Measurements from ENCODE around the gene MAPK6. TPM values are rescaled to one million over a fixed set of nuclear protein-coding genes. Genes with fewer than 3 reads are reported as not detected.
A peak's percentile ranks its signal among the peaks of the same experiment; 100 is the strongest.

MAPK6 gene
- total and polyA plus RNA-seq, 10 of the 15 experiments (the other 5 are each of a cell fraction or from before 2014, with no cell fraction given) = 20.6 to 100 (median 52.6) TPM

DNA sequence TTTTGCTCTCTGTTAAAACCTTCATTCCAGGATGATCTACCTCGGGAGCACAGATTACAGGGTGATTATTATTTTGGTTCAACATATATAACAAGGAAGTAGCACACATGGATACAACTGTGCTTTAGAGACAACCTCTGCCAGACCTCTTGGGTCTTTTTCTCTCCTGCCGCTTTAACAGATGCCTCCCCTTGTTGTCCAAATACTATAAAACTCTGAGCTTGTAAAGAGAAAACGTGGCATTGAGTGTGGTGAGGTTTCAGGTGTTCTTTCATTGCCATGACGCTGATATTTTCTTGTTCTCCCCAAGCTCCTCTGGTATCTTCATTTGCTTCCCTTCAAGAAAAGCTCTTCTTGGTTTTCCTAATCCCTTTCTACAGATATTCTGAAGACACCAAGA is 64.6 kb downstream of the MAPK6 start:
- Histone ChIP-seq H3K4me3 (no peak overlapping the region), H2AFZ (ENCODE audit: control insufficient read depth, low read depth, low read length) (no peak overlapping the region; the same call in 1 of the 2 replicates), H3K27ac (ENCODE audit: control insufficient read depth, insufficient read depth) (peak overlapping the region; percentile 84), H4K20me1 (ENCODE audit: control insufficient read depth, insufficient read depth) (no peaks in the 10 kb centered on the region), H3K4me1 (ENCODE audit: control insufficient read depth, insufficient read depth, low read length) (peaks cover 30% of the 10 kb centered on the region), H3K36me3 (ENCODE audit: control insufficient read depth in 2 of 2, insufficient read depth in 2 of 2, low read length in 1 of 2) (no peaks in the 10 kb centered on the region; a peak in 2 of 4 replicates), H3K27me3 (replicated peaks in 1 of 2; ENCODE audit: control insufficient read depth in 2 of 2, insufficient read depth in 2 of 2, low read length in 1 of 2) (no peaks in the 10 kb centered on the region), H3K9me3 (replicated peaks; ENCODE audit: control insufficient read depth, insufficient read depth, low read length) (peaks cover 16% of the 10 kb centered on the region), H3K79me2 (ENCODE audit: control insufficient read depth, insufficient read depth, low read length) (peaks cover 8% of the 10 kb centered on the region), H3K4me2 (ENCODE audit: control insufficient read depth, insufficient read depth) (peak overlapping the region; percentile 13; the same call in 1 of the 2 replicates), H3K9ac (ENCODE audit: control insufficient read depth, insufficient read depth, low read length) (no peak overlapping the region; the same call in 1 of the 2 replicates)
- TF ChIP-seq, protein P1, sequence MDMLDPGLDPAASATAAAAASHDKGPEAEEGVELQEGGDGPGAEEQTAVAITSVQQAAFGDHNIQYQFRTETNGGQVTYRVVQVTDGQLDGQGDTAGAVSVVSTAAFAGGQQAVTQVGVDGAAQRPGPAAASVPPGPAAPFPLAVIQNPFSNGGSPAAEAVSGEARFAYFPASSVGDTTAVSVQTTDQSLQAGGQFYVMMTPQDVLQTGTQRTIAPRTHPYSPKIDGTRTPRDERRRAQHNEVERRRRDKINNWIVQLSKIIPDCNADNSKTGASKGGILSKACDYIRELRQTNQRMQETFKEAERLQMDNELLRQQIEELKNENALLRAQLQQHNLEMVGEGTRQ (IDR thresholded peaks at IDR 0.05; ENCODE audit: borderline replicate concordance, low read depth, low read length) = no peak
- TF ChIP-seq NR2C1 (IDR thresholded peaks at IDR 0.05) = peak; percentile 22; the same call in 1 of the 2 replicates
- ChIA-PET RAD21 (ENCODE audit: unreplicated experiment) (interaction anchor here (0.7 to 10.3 kb wide), 22 partner anchors 14 to 147 kb away, joined by 3 to 203 read pairs (median 5); partner anchors contain the start of genes BCL2L10 and LEO1), POLR2A (interaction anchor here (0.5 to 10.3 kb wide), 10 partner anchors 14 to 177 kb away, joined by 3 to 151 read pairs (median 6); partner anchors contain the start of gene BCL2L10), SMC1A (ENCODE audit: uncharacterized antibody, unreplicated experiment) (interaction anchor here (0.7 to 11.2 kb wide), 24 partner anchors 8 to 153 kb away, joined by 3 to 272 read pairs (median 6); partner anchors contain the start of genes BCL2L10 and LEO1), CTCF (interaction anchor here (0.6 to 11.1 kb wide), 18 partner anchors 9 to 149 kb away, joined by 3 to 251 read pairs (median 5); partner anchors contain the start of gene BCL2L10)
- intact Hi-C loops (cut with micrococcal nuclease; ENCODE audit: unreplicated experiment) = loop anchor here (1.0 kb wide), 1 partner anchor 20 kb away; no protein-coding TSS in a partner anchor
- DNase-seq (ENCODE audit: low read depth, low spot score) (no peak), ATAC-seq (peak; percentile 28), FAIRE-seq (no peak)
- WGBS (ENCODE audit: insufficient coverage, insufficient replicate concordance, low lambda C conversion rate, missing lambda C conversion rate) = 71% methylated on average over 4 of the region's 4 CpGs
- BruUV-seq (replicated peaks) = no TSS peak
- in situ Hi-C loops (cut with MboI) = no loop called here

DNA sequence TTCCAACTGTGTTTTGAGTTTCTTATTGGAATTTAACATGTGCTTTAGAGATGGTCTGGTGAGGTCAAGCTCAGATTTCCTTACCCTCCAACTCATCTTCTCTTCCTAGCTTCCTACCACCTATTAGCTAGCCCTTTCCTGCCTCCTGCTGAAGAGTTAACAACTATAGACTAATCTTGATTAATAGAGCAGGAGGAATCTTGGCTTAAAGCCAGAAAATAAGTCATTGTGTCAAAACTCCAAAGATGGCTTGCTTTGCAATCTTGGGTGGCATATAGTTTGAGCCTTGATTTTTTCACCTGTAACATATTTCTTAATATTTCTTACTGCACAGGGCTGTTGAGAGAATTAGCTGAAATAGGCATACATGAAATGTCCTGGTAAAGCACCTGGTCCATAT is 66.3 kb downstream of the MAPK6 start:
- Histone ChIP-seq H3K27ac (ENCODE audit: control insufficient read depth, insufficient read depth) (no peak overlapping the region), H3K4me2 (ENCODE audit: control insufficient read depth, insufficient read depth) (no peak overlapping the region), H2AFZ (ENCODE audit: control insufficient read depth, low read depth, low read length) (no peak overlapping the region), H3K36me3 (ENCODE audit: control insufficient read depth in 2 of 2, insufficient read depth in 2 of 2, low read length in 1 of 2) (no peaks in the 10 kb centered on the region; a peak in 1 of 4 replicates), H3K27me3 (replicated peaks in 1 of 2; ENCODE audit: control insufficient read depth in 2 of 2, insufficient read depth in 2 of 2, low read length in 1 of 2) (no peaks in the 10 kb centered on the region), H3K9ac (ENCODE audit: control insufficient read depth, insufficient read depth, low read length) (no peak overlapping the region), H3K79me2 (ENCODE audit: control insufficient read depth, insufficient read depth, low read length) (peaks cover 4% of the 10 kb centered on the region; the same call in 1 of the 2 replicates), H3K4me3 (no peak overlapping the region), H4K20me1 (ENCODE audit: control insufficient read depth, insufficient read depth) (no peaks in the 10 kb centered on the region), H3K9me3 (replicated peaks; ENCODE audit: control insufficient read depth, insufficient read depth, low read length) (peaks cover 18% of the 10 kb centered on the region), H3K4me1 (ENCODE audit: control insufficient read depth, insufficient read depth, low read length) (peaks cover 20% of the 10 kb centered on the region)
- BruUV-seq (replicated peaks) = no TSS peak
- in situ Hi-C loops (cut with MboI) = no loop called here
- RAD21 ChIA-PET (ENCODE audit: unreplicated experiment) = interaction anchor here (9.4 to 10.3 kb wide), 2 partner anchors 13 to 23 kb away, joined by 170 to 203 read pairs; partner anchors contain the start of gene BCL2L10
- intact Hi-C loops (cut with micrococcal nuclease; ENCODE audit: unreplicated experiment) = no loop called here
- no peak for ATAC-seq
- no peak for TF ChIP-seq ZNF217 (IDR thresholded peaks at IDR 0.05)
- no peak for TF ChIP-seq TCF3 (IDR thresholded peaks at IDR 0.05; ENCODE audit: borderline replicate concordance, insufficient read depth, low read depth, low read length)
- SMC1A ChIA-PET (ENCODE audit: uncharacterized antibody, unreplicated experiment) = interaction anchor here (0.6 to 10.0 kb wide), 4 partner anchors 14 to 88 kb away, joined by 3 to 272 read pairs (median 4); no protein-coding TSS in a partner anchor
- no peak for DNase-seq (ENCODE audit: low read depth, low spot score)
- CTCF ChIA-PET = interaction anchor here (0.7 to 11.1 kb wide), 3 partner anchors 17 to 79 kb away, joined by 3 to 251 read pairs (median 132); no protein-coding TSS in a partner anchor
- POLR2A ChIA-PET = interaction anchor here (0.6 to 10.3 kb wide), 3 partner anchors 9 to 80 kb away, joined by 4 to 151 read pairs (median 5); no protein-coding TSS in a partner anchor
- no peak for FAIRE-seq

All from GM12878 (cell line).